Measurements from ENCODE around the gene RFLNA. TPM values are rescaled to one million over a fixed set of nuclear protein-coding genes. Genes with fewer than 3 reads are reported as not detected.

Gene RFLNA
- total RNA-seq, 1 experiment from 2014 or later: 10.6 TPM

- Histone ChIP-seq H3K23ac (ENCODE audit: insufficient read length, low read depth, low read length) (no peak overlapping the region), H2BK5ac (ENCODE audit: insufficient read length, low read length) (no peak overlapping the region), H3K9ac (ENCODE audit: extremely low read depth, insufficient read length, low read length) (no peak overlapping the region), H3K56ac (ENCODE audit: insufficient read length, low read depth, low read length) (no peak overlapping the region), H3K14ac (ENCODE audit: insufficient read depth, low read length) (no peak overlapping the region), H3K79me2 (ENCODE audit: insufficient read depth, low read length) (no peaks in the 10 kb centered on the region), H3K27ac (ENCODE audit: insufficient read length, low read depth, low read length) (no peak overlapping the region), H4K8ac (replicated peaks; ENCODE audit: insufficient read length, low read depth, low read length) (no peak overlapping the region), H2BK120ac (ENCODE audit: low read depth, low read length, poor library complexity, severe bottlenecking) (no peak overlapping the region), H3K9me3 (ENCODE audit: control insufficient read depth, low read depth, low read length) (no peaks in the 10 kb centered on the region), H3K4me2 (ENCODE audit: insufficient read depth, insufficient read length, low read length) (no peak overlapping the region), H2AFZ (ENCODE audit: low read length) (no peak overlapping the region), H4K91ac (ENCODE audit: insufficient read length, low read depth, low read length) (no peak overlapping the region), H3K4ac (ENCODE audit: low read depth, low read length) (no peak overlapping the region), H3K18ac (ENCODE audit: insufficient read length, low read depth, low read length) (no peak overlapping the region), H2AK5ac (ENCODE audit: insufficient read length, low read length) (no peak overlapping the region), H3K79me1 (ENCODE audit: insufficient read depth, low read depth, low read length, poor library complexity, severe bottlenecking) (no peaks in the 10 kb centered on the region), H4K20me1 (ENCODE audit: control insufficient read depth, insufficient read depth, insufficient read length) (peaks cover 2% of the 10 kb centered on the region), H3K27me3 (ENCODE audit: insufficient read depth, low read length) (no peaks in the 10 kb centered on the region), H3T11ph (ENCODE audit: low read length) (no peak overlapping the region), H3K4me1 (ENCODE audit: insufficient read depth, low read length) (no peaks in the 10 kb centered on the region), H2BK20ac (ENCODE audit: low read depth, low read length, poor library complexity, severe bottlenecking) (no peak overlapping the region), H2BK15ac (ENCODE audit: low read depth, low read length) (no peak overlapping the region), H2BK12ac (ENCODE audit: insufficient read length, low read depth, low read length) (no peak overlapping the region), H3K23me2 (ENCODE audit: insufficient read length, low read depth, low read length, poor library complexity, severe bottlenecking) (no peaks in the 10 kb centered on the region), H4K5ac (ENCODE audit: insufficient read length, low read depth, low read length) (no peak overlapping the region)
- WGBS (ENCODE audit: extremely low coverage, insufficient read length, low lambda C conversion rate): no CpG with 5 or more reads among the region's 9 CpGs
- Mint-ChIP-seq H3K4me3 (no peak overlapping the region), H3K9me3 (no peaks in the 10 kb centered on the region; a peak in 1 of 5 replicates), H3K27ac (peak overlapping the region in 1 of 3 experiments; percentile 71; a peak in 2 of 7 replicates), H3K4me1 (no peaks in the 10 kb centered on the region), H3K27me3 (ENCODE audit: low read depth) (peaks cover 1% of the 10 kb centered on the region; the same call in 1 of the 2 replicates), H3K36me3 (ENCODE audit: insufficient read depth in 1 of 3, low read depth in 3 of 3) (peaks cover 22 to 68% (median 67%) of the 10 kb centered on the region in 3 experiments)
- no peak for TF ChIP-seq CTCF (conservative IDR thresholded peaks at IDR 0.05)
- no peak for DNase-seq
Measured at GRCh38 chr12:124352839-124353238, 57.9 kb downstream of the RFLNA start.
